CD14-positive monocyte (primary cell): ENCODE measurements around the gene ST8SIA6. TPM values are rescaled to one million over a fixed set of nuclear protein-coding genes. Genes with fewer than 3 reads are reported as not detected.
"Not testable (repeated sequence)": the region's sequence is repeated elsewhere in the genome, so short reads cannot be mapped to it uniquely, and the experiment has no call there.

Experiments used
- DNase-seq, 3 donors: peaks; one replicate each; pipeline ENCODE4 v3.0.0-alpha.2; 2011 to 2022
- H2AFZ ChIP-seq: 2 replicates; pipeline ENCODE4 v1.6.0; 2012; ENCODE audit warnings: mild to moderate bottlenecking, low read depth, low read length, inconsistent platforms; ENCODE audit not compliant: insufficient read depth, poor library complexity, severe bottlenecking
- H3K27ac ChIP-seq, 2 donors: 1 replicate in 1 of 2; 2 replicates in 1 of 2; pipeline ENCODE4 v1.5.1; 2012 to 2013; ENCODE audit warnings: low read length in 2 of 2, control low read depth in 1 of 2, inconsistent platforms in 1 of 2, low read depth in 1 of 2, mild to moderate bottlenecking in 1 of 2
- H3K27me3 ChIP-seq, 2 donors: one replicate each; pipeline versions ENCODE4 v1.6.0 to v1.6.1; 2011 to 2013; ENCODE audit warnings: low read length in 2 of 2; ENCODE audit not compliant: control insufficient read depth in 2 of 2, insufficient read depth in 2 of 2
- H3K36me3 ChIP-seq, 2 donors: replicated peaks in 1 of 2; 1 replicate in 1 of 2; 2 replicates in 1 of 2; pipeline versions ENCODE4 v1.5.1 to v1.6.1; 2012 to 2013; ENCODE audit warnings: low read length in 2 of 2, control low read depth in 1 of 2, inconsistent platforms in 1 of 2, mild to moderate bottlenecking in 1 of 2; ENCODE audit not compliant: insufficient read depth in 2 of 2, control insufficient read depth in 1 of 2
- H3K4me1 ChIP-seq, 2 donors: 1 replicate in 1 of 2; 2 replicates in 1 of 2; pipeline versions ENCODE4 v1.5.1 to v1.6.1; 2012 to 2013; ENCODE audit warnings: low read length in 2 of 2, control low read depth in 1 of 2, inconsistent platforms in 1 of 2, mild to moderate bottlenecking in 1 of 2, moderate library complexity in 1 of 2; ENCODE audit not compliant: insufficient read depth in 2 of 2, control insufficient read depth in 1 of 2
- H3K4me2 ChIP-seq: replicated peaks from 2 replicates; pipeline ENCODE3; 2012; ENCODE audit warnings: low read length, moderate library complexity, mild to moderate bottlenecking; ENCODE audit not compliant: poor library complexity, severe bottlenecking; ENCODE audit errors: extremely low read depth
- H3K4me3 ChIP-seq, 3 experiments: fragments of 200-600 bp in 1 of 3; sonication (generic) in 1 of 3; replicated peaks in 1 of 3; 1 replicate in 2 of 3; 2 replicates in 1 of 3; pipeline ENCODE4 v1.5.1; 2011 to 2013; ENCODE audit warnings: low read length in 3 of 3, mild to moderate bottlenecking in 3 of 3, control low read depth in 2 of 3, low read depth in 2 of 3, inconsistent platforms in 1 of 3, moderate library complexity in 1 of 3
- H3K79me2 ChIP-seq: 2 replicates; pipeline ENCODE4 v1.6.0; 2012; ENCODE audit warnings: mild to moderate bottlenecking, control low read depth, inconsistent platforms, low read length, moderate library complexity; ENCODE audit not compliant: insufficient read depth
- H3K9ac ChIP-seq: 2 replicates; pipeline ENCODE4 v1.6.0; 2017; ENCODE audit warnings: low read length, mild to moderate bottlenecking; ENCODE audit not compliant: insufficient read depth, poor library complexity, severe bottlenecking
- H3K9me3 ChIP-seq, 2 donors: replicated peaks in 1 of 2; 1 replicate in 1 of 2; 2 replicates in 1 of 2; pipeline versions ENCODE4 v1.5.1 to v1.6.1; 2012 to 2013; ENCODE audit warnings: low read length in 2 of 2, control low read depth in 1 of 2; ENCODE audit not compliant: control insufficient read depth in 1 of 2, insufficient read depth in 1 of 2
- H4K20me1 ChIP-seq: 2 replicates; pipeline ENCODE4 v1.6.0; 2012; ENCODE audit warnings: mild to moderate bottlenecking, low read length, control low read depth, moderate library complexity; ENCODE audit not compliant: insufficient read depth
- H3K27ac Mint-ChIP-seq, 7 donors: one replicate each; pipeline ENCODE4 v1.8.0; 2020; ENCODE audit warnings: mild to moderate bottlenecking in 7 of 7, mixed read lengths in 7 of 7, moderate library complexity in 6 of 7, inconsistent platforms in 2 of 7
- H3K27me3 Mint-ChIP-seq, 3 donors: one replicate each; pipeline ENCODE4 v1.8.0; 2021 to 2022; ENCODE audit warnings: low read depth in 3 of 3, mild to moderate bottlenecking in 3 of 3, mixed read lengths in 3 of 3, moderate library complexity in 3 of 3, inconsistent platforms in 1 of 3
- H3K36me3 Mint-ChIP-seq, 2 donors: one replicate each; pipeline ENCODE4 v1.8.0; 2020; ENCODE audit warnings: mixed read lengths in 2 of 2, inconsistent platforms in 1 of 2, mild to moderate bottlenecking in 1 of 2
- H3K4me1 Mint-ChIP-seq: one replicate; pipeline ENCODE4 v1.8.0; 2020; ENCODE audit warnings: mild to moderate bottlenecking, mixed read lengths
- H3K4me3 Mint-ChIP-seq, 2 donors: one replicate each; pipeline ENCODE4 v1.8.0; 2020; ENCODE audit warnings: mild to moderate bottlenecking in 2 of 2, mixed read lengths in 2 of 2, moderate library complexity in 1 of 2
- H3K9me3 Mint-ChIP-seq, 7 donors: one replicate each; pipeline ENCODE4 v1.8.0; 2020 to 2022; ENCODE audit warnings: mixed read lengths in 7 of 7, mild to moderate bottlenecking in 6 of 7, moderate library complexity in 6 of 7, inconsistent platforms in 2 of 7
- CTCF ChIP-seq: fragments of 200-600 bp; IDR thresholded peaks from one replicate; pipeline ENCODE4 v1.8.0; 2022; ENCODE audit warnings: antibody characterized with exemption, mild to moderate bottlenecking
- WGBS: methylation state at CpG from one replicate; pipeline ENCODE4 v1.1.5; 2013; ENCODE audit warnings: missing lambda C conversion rate; ENCODE audit not compliant: insufficient coverage; 5-methylcytosine and 5-hydroxymethylcytosine counted together
- intact Hi-C, 2 donors: fragments of 100-400 bp; cut with micrococcal nuclease; formaldehyde crosslinking; loops; one replicate each; pipeline versions ENCODE4 v1.15.0 to v1.15.1; 2023
- polyA plus RNA-seq, 3 donors: library from polyadenylated mRNA; depleted of rRNA in 1 of 3; unstranded in 2 of 3; stranded (reverse) in 1 of 3; fragments of 300-500 nt in 2 of 3; fragments of >200 nt in 1 of 3; fragmentation: Illumina TruSeq in 2 of 3; gene quantifications; 1 replicate in 2 of 3; 2 replicates in 1 of 3; pipeline ENCODE4 v1.2.3, GENCODE V29; 2012 to 2021

ST8SIA6 gene
- polyA plus RNA-seq, 3 donors, result 0.11 TPM; not detected in 2

GRCh38 chr10:17406036-17406834 is 48.2 kb downstream of the ST8SIA6 start:
- no peaks in the 10 kb centered on the region for H3K79me2 ChIP-seq
- WGBS, result 95% methylated on average over 2 of the region's 7 CpGs
- H3K9ac ChIP-seq, result no peak overlapping the region
- peaks cover 4% of the 10 kb centered on the region for H3K4me1 Mint-ChIP-seq
- H3K9me3 ChIP-seq, result no peaks in the 10 kb centered on the region
- intact Hi-C loops, result no loop called here
- peaks cover 0 to 2% (median 1%) of the 10 kb centered on the region in 7 donors for H3K9me3 Mint-ChIP-seq
- H3K27me3 ChIP-seq, result no peaks in the 10 kb centered on the region
- no peak overlapping the region for H3K4me3 Mint-ChIP-seq
- H3K4me1 ChIP-seq, result no peaks in the 10 kb centered on the region
- no peak overlapping the region for H3K27ac ChIP-seq
- no peaks in the 10 kb centered on the region for H3K36me3 ChIP-seq
- no peak overlapping the region for H3K27ac Mint-ChIP-seq
- H3K4me3 ChIP-seq, result no peak overlapping the region
- peaks cover 0 to 4% (median 0%) of the 10 kb centered on the region in 3 donors for H3K27me3 Mint-ChIP-seq
- no peak overlapping the region for H2AFZ ChIP-seq
- TF ChIP-seq CTCF, result no peak
- no peak for DNase-seq
- H3K4me2 ChIP-seq, result no peak overlapping the region
- no peaks in the 10 kb centered on the region for H4K20me1 ChIP-seq
- H3K36me3 Mint-ChIP-seq, result no peaks in the 10 kb centered on the region

- Histone ChIP-seq H3K4me1 (no peaks in the 10 kb centered on the region), H3K79me2 (no peaks in the 10 kb centered on the region), H3K4me3 (no peak overlapping the region), H3K36me3 (no peaks in the 10 kb centered on the region), H4K20me1 (no peaks in the 10 kb centered on the region), H3K27me3 (no peaks in the 10 kb centered on the region), H3K4me2 (no peak overlapping the region), H3K9me3 (no peaks in the 10 kb centered on the region), H2AFZ (no peak overlapping the region), H3K9ac (no peak overlapping the region), H3K27ac (no peak overlapping the region)
- H3K4me3 Mint-ChIP-seq, result no peak overlapping the region
- peaks cover 4% of the 10 kb centered on the region for H3K4me1 Mint-ChIP-seq
- H3K27me3 Mint-ChIP-seq, result peaks cover 0 to 6% (median 3%) of the 10 kb centered on the region in 3 donors
- H3K9me3 Mint-ChIP-seq, result peaks cover 0 to 2% (median 2%) of the 10 kb centered on the region in 7 donors
- no peaks in the 10 kb centered on the region for H3K36me3 Mint-ChIP-seq
- no peak for DNase-seq
- H3K27ac Mint-ChIP-seq, result no peak overlapping the region
- TF ChIP-seq CTCF, result no peak
- intact Hi-C loops, result no loop called here
- WGBS, result no CpG with 5 or more reads among the region's 4 CpGs
Observed at GRCh38 chr10:17403161-17403560, 51.2 kb downstream of the ST8SIA6 start.

GRCh38 chr10:17402040-17402439 is 52.4 kb downstream of the ST8SIA6 start:
- WGBS, result no CpG with 5 or more reads among the region's 2 CpGs
- not testable (repeated sequence) for H3K27ac ChIP-seq

More at GRCh38 chr10:17402040-17402439, 52.4 kb downstream of the ST8SIA6 start:
- H3K9ac ChIP-seq, H3K36me3 ChIP-seq, H3K4me3 ChIP-seq, H2AFZ ChIP-seq, H3K79me2 ChIP-seq, H3K4me3 Mint-ChIP-seq, H3K27ac Mint-ChIP-seq, H3K4me1 ChIP-seq, H3K9me3 ChIP-seq, H3K27me3 ChIP-seq, DNase-seq, H3K27me3 Mint-ChIP-seq, H4K20me1 ChIP-seq, intact Hi-C loops, H3K36me3 Mint-ChIP-seq, H3K4me2 ChIP-seq, H3K9me3 Mint-ChIP-seq, H3K4me1 Mint-ChIP-seq: not testable (repeated sequence)
